H1 (cell line): Measurements from ENCODE around the gene SCNN1A. TPM values are rescaled to one million over a fixed set of nuclear protein-coding genes. Genes with fewer than 3 reads are reported as not detected.

ENCODE experiments used
- CHD2 ChIP-seq: IDR thresholded peaks from 2 replicates; pipeline ENCODE4 v1.6.1; 2012; ENCODE audit warnings: low read length, improper control_type of control experiment
- GTF2F1 ChIP-seq: IDR thresholded peaks from 2 replicates; pipeline ENCODE4 v1.6.1; 2012; ENCODE audit warnings: low read depth, low read length, improper control_type of control experiment, borderline replicate concordance
- HDAC2 ChIP-seq, 2 experiments: fragments of 300-600 bp in 1 of 2; sonication (generic) in 1 of 2; IDR thresholded peaks; 2 replicates each; pipeline ENCODE4 v1.6.1; 2011 to 2012; ENCODE audit warnings: low read depth in 2 of 2, low read length in 2 of 2, mild to moderate bottlenecking in 2 of 2, moderate library complexity in 2 of 2, borderline replicate concordance in 1 of 2, inconsistent platforms in 1 of 2
- MAFK ChIP-seq: IDR thresholded peaks from 2 replicates; pipeline ENCODE4 v1.6.1; 2012; ENCODE audit warnings: low read depth, mild to moderate bottlenecking, improper control_type of control experiment, low read length
- POLR2AphosphoS5 ChIP-seq: IDR thresholded peaks from 2 replicates; pipeline ENCODE4 v1.6.1; 2011; ENCODE audit warnings: low read depth, low read length
- RFX5 ChIP-seq: IDR thresholded peaks from 2 replicates; pipeline ENCODE4 v1.6.1; 2011; ENCODE audit warnings: low read depth, low read length, improper control_type of control experiment, borderline replicate concordance
- SP1 ChIP-seq: IDR thresholded peaks from 2 replicates; pipeline ENCODE4 v1.6.1; 2011; ENCODE audit warnings: low read depth, low read length
- ZNF274 ChIP-seq: IDR thresholded peaks from 2 replicates; pipeline ENCODE4 v1.7.0; 2012; ENCODE audit warnings: low read length, borderline replicate concordance; ENCODE audit errors: extremely low read depth
- polyA plus RNA-seq, 7 experiments: library from polyadenylated mRNA; depleted of rRNA in 3 of 7; stranded (reverse) in 5 of 7; unstranded in 2 of 7; fragments of >200 nt in 5 of 7; fragments of 200-250 nt in 2 of 7; gene quantifications; 1 replicate in 5 of 7; 2 replicates in 1 of 7; 4 replicates in 1 of 7; pipeline versions ENCODE4 v1.2.1 to v1.2.3, GENCODE V29; 2011 to 2013; ENCODE audit warnings: missing spikeins in 2 of 7, mixed read lengths in 2 of 7
- total RNA-seq: library from RNA; stranded (reverse); fragmentation: NEBNext Ultra II Directional; extraction: Animal tissue kit (Norgen Biotek cat#: 25700); gene quantifications from 2 replicates; pipeline ENCODE4 v1.2.1, GENCODE V29; 2021
- TF ChIP-seq, protein P1 (sequence below), 3 experiments: IDR thresholded peaks; 1 replicate in 2 of 3; 2 replicates in 1 of 3; pipeline versions ENCODE4 v1.5.1 to v1.6.1; 2011; ENCODE audit warnings: low read length in 3 of 3, mild to moderate bottlenecking in 3 of 3, inconsistent platforms in 2 of 3, low read depth in 1 of 3, moderate library complexity in 1 of 3; ENCODE audit not compliant: insufficient read depth in 1 of 3; ENCODE audit errors: control extremely low read depth in 1 of 3

Gene SCNN1A
- total and polyA plus RNA-seq, 2 of the 8 experiments (the other 6 are each of a cell fraction or from before 2014, with no cell fraction given), result 85.5 to 156 TPM

DNA sequence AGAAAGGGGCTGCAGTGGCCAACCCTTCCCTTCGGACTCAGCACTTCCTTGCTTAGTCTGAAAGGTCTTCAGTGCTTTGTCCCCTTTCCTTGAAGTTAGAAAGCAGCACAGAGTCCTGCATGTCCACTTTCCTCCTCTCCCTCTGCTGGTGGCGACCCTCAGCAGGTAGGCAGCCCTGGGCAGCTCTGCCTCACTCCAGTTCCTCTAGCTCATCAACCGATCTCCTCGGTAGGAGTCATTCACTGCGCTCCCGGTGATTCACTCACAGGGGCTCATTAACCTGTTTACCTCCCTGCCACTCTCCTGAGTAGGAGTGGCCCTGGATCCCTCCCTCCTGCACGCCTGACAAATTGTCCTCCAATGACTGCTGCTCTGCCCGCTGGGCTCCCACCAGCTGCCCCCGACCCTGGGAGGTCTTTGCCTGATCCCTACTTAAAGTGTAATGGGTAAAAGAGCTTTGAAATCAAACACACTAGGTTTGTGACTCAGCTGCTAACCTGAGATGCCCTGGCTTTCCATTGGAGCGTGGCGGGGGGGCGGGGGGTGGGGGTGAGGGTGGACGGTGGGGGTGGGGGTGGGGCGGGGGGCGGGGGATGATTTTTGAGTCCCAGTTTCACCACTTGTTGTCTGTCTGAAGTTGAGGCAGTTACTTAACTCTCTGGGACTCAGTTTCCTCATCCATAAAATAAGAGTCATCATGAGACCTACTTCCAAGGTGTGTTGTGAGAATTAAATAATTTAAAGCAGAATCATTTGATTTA lies 4.2 kb downstream of the SCNN1A start (continued):
- TF ChIP-seq HDAC2 (IDR thresholded peaks at IDR 0.05; ENCODE audit: borderline replicate concordance in 1 of 2, low read depth in 2 of 2, low read length in 2 of 2) (0 out of 4 replicates have a peak, but pooled peaks of 1 of the 2 experiments have one; percentile 55), MAFK (no peak), GTF2F1 (no peak), POLR2AphosphoS5 (peak; percentile 79), CHD2 (0 out of 2 replicates have a peak, but pooled peaks have one; percentile 14), SP1 (peak; percentile 53; the same call in 1 of the 2 replicates), ZNF274 (no peak), RFX5 (no peak)
- TF ChIP-seq, protein P1, sequence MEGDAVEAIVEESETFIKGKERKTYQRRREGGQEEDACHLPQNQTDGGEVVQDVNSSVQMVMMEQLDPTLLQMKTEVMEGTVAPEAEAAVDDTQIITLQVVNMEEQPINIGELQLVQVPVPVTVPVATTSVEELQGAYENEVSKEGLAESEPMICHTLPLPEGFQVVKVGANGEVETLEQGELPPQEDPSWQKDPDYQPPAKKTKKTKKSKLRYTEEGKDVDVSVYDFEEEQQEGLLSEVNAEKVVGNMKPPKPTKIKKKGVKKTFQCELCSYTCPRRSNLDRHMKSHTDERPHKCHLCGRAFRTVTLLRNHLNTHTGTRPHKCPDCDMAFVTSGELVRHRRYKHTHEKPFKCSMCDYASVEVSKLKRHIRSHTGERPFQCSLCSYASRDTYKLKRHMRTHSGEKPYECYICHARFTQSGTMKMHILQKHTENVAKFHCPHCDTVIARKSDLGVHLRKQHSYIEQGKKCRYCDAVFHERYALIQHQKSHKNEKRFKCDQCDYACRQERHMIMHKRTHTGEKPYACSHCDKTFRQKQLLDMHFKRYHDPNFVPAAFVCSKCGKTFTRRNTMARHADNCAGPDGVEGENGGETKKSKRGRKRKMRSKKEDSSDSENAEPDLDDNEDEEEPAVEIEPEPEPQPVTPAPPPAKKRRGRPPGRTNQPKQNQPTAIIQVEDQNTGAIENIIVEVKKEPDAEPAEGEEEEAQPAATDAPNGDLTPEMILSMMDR (IDR thresholded peaks at IDR 0.05; ENCODE audit: control extremely low read depth in 1 of 3, insufficient read depth in 1 of 3, low read depth in 1 of 3, low read length in 3 of 3), result peak in 1 of 3 experiments; percentile 32; a peak in 1 of 4 replicates
